ELF-1 (cell line): ENCODE results near the gene ITGB2.

Experiments
- DNase-seq: peaks from one replicate; pipeline ENCODE4 v3.0.0-alpha.2; 2016; ENCODE audit warnings: low read depth, low spot score

ITGB2 gene

GRCh38 chr21:44898851-44899767 is 21.6 kb downstream of the ITGB2 start:
- no peak for DNase-seq

- no peak for DNase-seq
Observed at GRCh38 chr21:44898011-44898488, 22.6 kb downstream of the ITGB2 start.

- peak; percentile 89 for DNase-seq
Observed at GRCh38 chr21:44897326-44898010, 23.2 kb downstream of the ITGB2 start.

- DNase-seq, result no peak
Observed at GRCh38 chr21:44896561-44897286, 24.0 kb downstream of the ITGB2 start.

- no peak for DNase-seq
Observed at GRCh38 chr21:44895859-44896258, 24.8 kb downstream of the ITGB2 start.

GRCh38 chr21:44894687-44895302 is 25.9 kb downstream of the ITGB2 start:
- no peak for DNase-seq

GRCh38 chr21:44893948-44894656 is 26.6 kb downstream of the ITGB2 start:
- DNase-seq, result no peak

GRCh38 chr21:44893278-44893556 is 27.5 kb downstream of the ITGB2 start:
- no peak for DNase-seq

- DNase-seq, result peak; percentile 71
Observed at GRCh38 chr21:44892536-44893277, 28.0 kb downstream of the ITGB2 start.

- no peak for DNase-seq
Observed at GRCh38 chr21:44892095-44892494, 28.6 kb downstream of the ITGB2 start.

GRCh38 chr21:44891631-44892031 is 29.1 kb downstream of the ITGB2 start:
- no peak for DNase-seq

- DNase-seq, result no peak
Observed at GRCh38 chr21:44890961-44891541, 29.6 kb downstream of the ITGB2 start.

- no peak for DNase-seq
Observed at GRCh38 chr21:44890338-44890931, 30.3 kb downstream of the ITGB2 start.

- DNase-seq, result no peak
Observed at GRCh38 chr21:44889625-44890337, 30.9 kb downstream of the ITGB2 start.

GRCh38 chr21:44888581-44889550 is 31.8 kb downstream of the ITGB2 start:
- DNase-seq, result no peak

GRCh38 chr21:44887807-44888580 is 32.7 kb downstream of the ITGB2 start:
- no peak for DNase-seq
